SK-N-SH (cell line): ENCODE data around the gene SRGAP3. TPM values are rescaled to one million over a fixed set of nuclear protein-coding genes. Genes with fewer than 3 reads are reported as not detected.

Experiments
- CTCF ChIA-PET: fragments of 300-600, 350-600 bp; formaldehyde crosslinking; extraction: SDS; loops from one replicate; lab custom pipeline; 2021; lab: Yijun Ruan, JAX
- POLR2A ChIA-PET: fragments of 350-600 bp; sonication (Branson Sonifier 250); formaldehyde crosslinking; extraction: SDS; loops from one replicate; lab custom pipeline; 2020; ENCODE audit warnings: antibody characterized with exemption, inconsistent platforms; lab: Yijun Ruan, JAX
- DNase-seq: peaks from one replicate; pipeline ENCODE4 v3.0.0; 2012
- H2AFZ ChIP-seq: fragments of 200-600 bp; sonication (generic); 2 replicates; pipeline ENCODE4 v1.8.1; 2016; ENCODE audit warnings: antibody characterized with exemption, mild to moderate bottlenecking, low read depth
- H3F3A ChIP-seq: fragments of 200-600 bp; sonication (generic); replicated peaks from 2 replicates; pipeline ENCODE3; 2016; ENCODE audit warnings: antibody characterized with exemption, mild to moderate bottlenecking; ENCODE audit not compliant: insufficient read depth
- H3K27ac ChIP-seq, 2 experiments: fragments of 200-500 bp in 1 of 2; fragments of 200-600 bp in 1 of 2; sonication (Bioruptor generic) in 1 of 2; sonication (generic), shearing (Covaris generic) in 1 of 2; 2 replicates each; pipeline versions ENCODE4 v1.5.1 to v1.6.1; 2014 to 2016; ENCODE audit warnings: low read depth in 2 of 2, inconsistent platforms in 1 of 2, low read length in 1 of 2, mild to moderate bottlenecking in 1 of 2, mixed read lengths in 1 of 2
- H3K27me3 ChIP-seq: fragments of 200-600 bp; sonication (generic), shearing (Covaris generic); 2 replicates; pipeline ENCODE4 v1.6.1; 2016; ENCODE audit warnings: mixed run types; ENCODE audit not compliant: insufficient read depth
- H3K36me3 ChIP-seq, 2 experiments: fragments of 200-500 bp in 1 of 2; fragments of 200-600 bp in 1 of 2; sonication (Bioruptor generic) in 1 of 2; sonication (generic) in 1 of 2; replicated peaks in 1 of 2; 2 replicates each; pipeline versions ENCODE3 to v1.5.1; 2014 to 2016; ENCODE audit warnings: low read length in 1 of 2, mild to moderate bottlenecking in 1 of 2; ENCODE audit not compliant: insufficient read depth in 2 of 2, control insufficient read depth in 1 of 2
- H3K4me1 ChIP-seq, 2 experiments: fragments of 200-500 bp in 1 of 2; fragments of 200-600 bp in 1 of 2; sonication (Bioruptor generic) in 1 of 2; sonication (generic), shearing (Covaris generic) in 1 of 2; 2 replicates each; pipeline versions ENCODE4 v1.5.1 to v1.6.1; 2014 to 2016; ENCODE audit warnings: low read depth in 1 of 2, low read length in 1 of 2, mixed run types in 1 of 2; ENCODE audit not compliant: insufficient read depth in 2 of 2, control insufficient read depth in 1 of 2
- H3K4me2 ChIP-seq: fragments of 200-600 bp; sonication (generic), shearing (Covaris generic); 2 replicates; pipeline ENCODE4 v1.6.1; 2017; ENCODE audit warnings: mixed run types
- H3K4me3 ChIP-seq, 2 experiments: fragments of 200-500 bp in 1 of 2; fragments of 200-600 bp in 1 of 2; sonication (Bioruptor generic) in 1 of 2; sonication (generic), shearing (Covaris generic) in 1 of 2; 2 replicates each; pipeline versions ENCODE4 v1.5.1 to v1.8.1; 2014 to 2016; ENCODE audit warnings: low read depth in 2 of 2, inconsistent platforms in 1 of 2, low read length in 1 of 2, mild to moderate bottlenecking in 1 of 2, mixed read lengths in 1 of 2, moderate library complexity in 1 of 2
- H3K79me2 ChIP-seq: fragments of 200-600 bp; sonication (generic); 2 replicates; pipeline ENCODE4 v1.8.1; 2017; ENCODE audit warnings: mild to moderate bottlenecking; ENCODE audit not compliant: insufficient read depth
- H3K9ac ChIP-seq: fragments of 200-600 bp; sonication (generic); 2 replicates; pipeline ENCODE4 v1.6.1; 2017; ENCODE audit warnings: mixed run types
- H3K9me2 ChIP-seq: fragments of 200-600 bp; sonication (generic); 2 replicates; pipeline ENCODE4 v1.6.1; 2017; ENCODE audit warnings: mixed run types
- H3K9me3 ChIP-seq: fragments of 200-600 bp; sonication (generic); 2 replicates; pipeline ENCODE4 v1.6.1; 2017; ENCODE audit warnings: mixed run types, mild to moderate bottlenecking, moderate library complexity
- H4K20me1 ChIP-seq: fragments of 200-600 bp; sonication (generic); 2 replicates; pipeline ENCODE4 v1.6.1; 2017; ENCODE audit warnings: mild to moderate bottlenecking, mixed run types; ENCODE audit not compliant: insufficient read depth
- CHD2 ChIP-seq: fragments of 150-350 bp; IDR thresholded peaks from 2 replicates; pipeline ENCODE4 v1.6.1; 2018; ENCODE audit warnings: low read length; ENCODE audit not compliant: partially characterized antibody
- CTCF ChIP-seq: fragments of 200-600 bp; sonication (generic); IDR thresholded peaks from 2 replicates; pipeline ENCODE4 v1.6.1; 2017; ENCODE audit warnings: antibody characterized with exemption, mild to moderate bottlenecking, moderate library complexity
- ELF1 ChIP-seq: IDR thresholded peaks from 2 replicates; pipeline ENCODE4 v1.4.0; 2012
- EZH2phosphoT487 ChIP-seq: fragments of 200-600 bp; sonication (generic); IDR thresholded peaks from 2 replicates; pipeline ENCODE4 v1.6.1; 2017; ENCODE audit warnings: low read depth, mixed run types, mild to moderate bottlenecking, antibody characterized with exemption, moderate library complexity, borderline replicate concordance
- FOXJ3 ChIP-seq: sonication (generic); formaldehyde crosslinking; IDR thresholded peaks from 2 replicates; pipeline ENCODE4 v1.5.1; 2020; ENCODE audit warnings: mild to moderate bottlenecking, missing genetic modification reagents
- FOXM1 ChIP-seq: IDR thresholded peaks from 2 replicates; pipeline ENCODE4 v1.4.0; 2012; ENCODE audit warnings: low read depth, mild to moderate bottlenecking
- GABPA ChIP-seq: IDR thresholded peaks from 2 replicates; pipeline ENCODE4 v1.4.0; 2012; ENCODE audit warnings: low read depth, mild to moderate bottlenecking
- IRF3 ChIP-seq: fragments of 150-350 bp; IDR thresholded peaks from 2 replicates; pipeline ENCODE4 v1.6.1; 2016; ENCODE audit warnings: mild to moderate bottlenecking, low read depth, low read length
- MAX ChIP-seq: IDR thresholded peaks from 2 replicates; pipeline ENCODE4 v1.4.0; 2012; ENCODE audit warnings: low read depth
- MEF2A ChIP-seq: IDR thresholded peaks from 2 replicates; pipeline ENCODE4 v1.4.0; 2012; ENCODE audit warnings: low read depth, borderline replicate concordance
- NFIC ChIP-seq: IDR thresholded peaks from 2 replicates; pipeline ENCODE4 v1.4.0; 2012; ENCODE audit warnings: borderline replicate concordance
- PBX3 ChIP-seq: IDR thresholded peaks from 2 replicates; pipeline ENCODE4; 2012
- RAD21 ChIP-seq: IDR thresholded peaks from 2 replicates; pipeline ENCODE4 v1.6.1; 2012; ENCODE audit warnings: mild to moderate bottlenecking, low read length
- RCOR1 ChIP-seq: fragments of 150-350 bp; IDR thresholded peaks from 2 replicates; pipeline ENCODE4 v1.6.1; 2017; ENCODE audit warnings: antibody characterized with exemption, low read length
- REST ChIP-seq: IDR thresholded peaks from 2 replicates; pipeline ENCODE4 v1.6.1; 2012; ENCODE audit warnings: mild to moderate bottlenecking, low read depth, low read length, moderate library complexity
- RFX5 ChIP-seq: IDR thresholded peaks from 2 replicates; pipeline ENCODE4 v1.6.1; 2012; ENCODE audit warnings: mild to moderate bottlenecking, improper control_type of control experiment, low read length
- SIN3A ChIP-seq: IDR thresholded peaks from 2 replicates; pipeline ENCODE4 v1.6.1; 2012; ENCODE audit warnings: low read depth, mild to moderate bottlenecking, low read length, moderate library complexity, borderline replicate concordance
- TAF1 ChIP-seq: IDR thresholded peaks from 2 replicates; pipeline ENCODE4 v1.6.1; 2012; ENCODE audit warnings: low read depth, mild to moderate bottlenecking, low read length, moderate library complexity, borderline replicate concordance
- TCF12 ChIP-seq: IDR thresholded peaks from 2 replicates; pipeline ENCODE4 v1.4.0; 2012
- USF1 ChIP-seq: IDR thresholded peaks from 2 replicates; pipeline ENCODE4 v1.4.0; 2012; ENCODE audit warnings: low read depth, borderline replicate concordance
- WGBS: methylation state at CpG from one replicate; pipeline ENCODE4 v1.1.6; 2017; ENCODE audit warnings: low lambda C conversion rate; 5-methylcytosine and 5-hydroxymethylcytosine counted together
- polyA plus RNA-seq, 3 experiments: library from polyadenylated mRNA; depleted of rRNA; stranded (reverse); fragments of >200 nt; gene quantifications; 2 replicates each; pipeline ENCODE4 v1.2.3, GENCODE V29; 2012

The SRGAP3 gene
- polyA plus RNA-seq, 1 of the 3 experiments (the other 2 are of a cell fraction) = 2.8 TPM

GRCh38 chr3:9056581-9056980 is 192.9 kb downstream of the SRGAP3 start:
- Histone ChIP-seq H3K9me3 (no peaks in the 10 kb centered on the region), H3K27me3 (no peaks in the 10 kb centered on the region; the same call in 1 of the 2 replicates), H3K9me2 (no peaks in the 10 kb centered on the region), H3K4me2 (no peak overlapping the region), H3K9ac (no peak overlapping the region), H3K36me3 (no peaks in the 10 kb centered on the region), H3F3A (no peaks in the 10 kb centered on the region), H3K79me2 (no peaks in the 10 kb centered on the region), H4K20me1 (no peaks in the 10 kb centered on the region), H3K4me3 (no peak overlapping the region), H3K27ac (no peak overlapping the region), H2AFZ (no peak overlapping the region), H3K4me1 (peaks cover 0 to 8% of the 10 kb centered on the region in 2 experiments; a peak in 1 of 4 replicates)
- no peak for DNase-seq
- TF ChIP-seq FOXM1 (no peak), GABPA (no peak), TCF12 (no peak), IRF3 (no peak), NFIC (no peak), RAD21 (no peak), FOXJ3 (no peak), CTCF (no peak), RCOR1 (no peak), MEF2A (no peak), ELF1 (no peak), SIN3A (no peak), MAX (no peak), CHD2 (no peak), TAF1 (no peak), REST (no peak), EZH2phosphoT487 (no peak), USF1 (no peak), PBX3 (no peak), RFX5 (no peak)
- WGBS = 61% methylated on average over 5 of the region's 5 CpGs
- CTCF ChIA-PET = interaction anchor here (3.5 kb wide), 1 partner anchor 68 kb away, joined by 14 read pairs; no protein-coding TSS in a partner anchor
- POLR2A ChIA-PET = no interaction called here
